Subcutaneous adipose tissue (tissue), 4 donors: ENCODE measurements around the gene ATP5MC3. TPM values are rescaled to one million over a fixed set of nuclear protein-coding genes. Genes with fewer than 3 reads are reported as not detected.

Source experiments
- CTCF ChIP-seq: fragments of 450-650 bp; IDR thresholded peaks from one replicate; pipeline ENCODE4 v1.5.1; 2016; ENCODE audit warnings: low read depth, mild to moderate bottlenecking, control low read depth, antibody characterized with exemption, moderate library complexity
- total RNA-seq, 4 donors: library from RNA; depleted of rRNA; stranded (reverse); fragments of >200 nt; gene quantifications; one replicate each; pipeline ENCODE4 v1.1.0, GENCODE V29; 2016

ATP5MC3 gene
- total RNA-seq, 4 donors from 2014 or later, result 97.8 to 297 (median 142) TPM

GRCh38 chr2:175205523-175205922, 24.0 kb upstream of the ATP5MC3 start:
- no peak for TF ChIP-seq CTCF

- TF ChIP-seq CTCF, result no peak
These were observed 22.3 kb upstream of the ATP5MC3 start for GRCh38 chr2:175203621-175204496.

GRCh38 chr2:175195012-175195411, 13.5 kb upstream of the ATP5MC3 start:
- no peak for TF ChIP-seq CTCF

- no peak for TF ChIP-seq CTCF
These were observed 7.3 kb upstream of the ATP5MC3 start for GRCh38 chr2:175188761-175189160.

- TF ChIP-seq CTCF, result no peak
These were observed 5.9 kb upstream of the ATP5MC3 start for GRCh38 chr2:175187378-175187777.

GRCh38 chr2:175183674-175184073, 2.2 kb upstream of the ATP5MC3 start:
- no peak for TF ChIP-seq CTCF

GRCh38 chr2:175181877-175182308, 383 bp upstream of the ATP5MC3 start:
- TF ChIP-seq CTCF, result no peak
